ENCODE results near the gene UBR3. TPM values are rescaled to one million over a fixed set of nuclear protein-coding genes. Genes with fewer than 3 reads are reported as not detected.

Gene UBR3
- 10.9 and 19.1 TPM in 2 replicates for total RNA-seq

GRCh38 chr2:169827272-169828140 is at the start of gene UBR3:
Gene UBR3 (plus strand): TSS chr2:169827454. CDS start chr2:169827508, 54 bp downstream.

GRCh38 chr2:169798718-169799592 is 28.3 kb upstream of the UBR3 start, which contains the start of gene SSB:
Gene SSB (plus strand): TSS chr2:169798871. CDS start chr2:169800961, 2,090 bp downstream.

GRCh38 chr2:169824373-169825333 is 2.6 kb upstream of the UBR3 start, which contains the start of gene METTL5:
Gene METTL5 (minus strand): TSS chr2:169824905. CDS start chr2:169824597, 308 bp downstream.

Other genes starting within 250 kb of the UBR3 start
- 10.9 and 20.8 TPM in 2 replicates for gene PPIG, start 243.1 kb upstream of the UBR3 start, total RNA-seq
- not detected in 2 replicates for gene CFAP210, start 133.0 kb upstream of the UBR3 start, total RNA-seq
- 2.2 and 8.3 TPM in 2 replicates for gene PHOSPHO2, start 133.0 kb upstream of the UBR3 start, total RNA-seq
- 4.1 and 7.4 TPM in 2 replicates for gene KLHL23, start 93.6 kb upstream of the UBR3 start, total RNA-seq
- 63.9 and 110 TPM in 2 replicates for gene SSB, start 28.6 kb upstream of the UBR3 start, total RNA-seq
- 59.1 and 65.3 TPM in 2 replicates for gene METTL5, start 2.5 kb upstream of the UBR3 start, total RNA-seq